ENCODE results near the gene OR6F1. TPM values are rescaled to one million over a fixed set of nuclear protein-coding genes. Genes with fewer than 3 reads are reported as not detected.

OR6F1 gene
- polyA plus RNA-seq (2012; ENCODE audit: insufficient read length, low read depth) = not detected

DNA sequence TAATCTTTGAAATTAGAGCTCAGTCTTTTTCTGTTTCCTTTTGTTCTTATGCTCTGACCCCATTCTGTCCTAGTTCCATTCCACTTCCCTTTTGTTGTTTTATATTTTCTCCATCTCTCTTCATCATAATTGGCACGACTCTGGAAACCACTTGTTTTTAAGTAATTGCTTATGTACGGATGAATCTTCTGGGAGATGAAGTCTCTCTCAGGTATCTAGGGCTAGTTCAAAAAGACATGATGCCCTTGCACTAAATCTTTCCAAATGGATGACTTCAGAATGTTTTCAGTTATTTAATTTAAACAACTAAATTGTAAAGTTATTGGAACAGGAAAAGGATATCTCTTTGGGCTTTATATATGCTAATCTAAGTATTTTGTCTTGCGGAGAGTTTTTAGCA is at the start of gene OR6F1:
Gene OR6F1 (minus strand): TSS at position 101 of the 400 bp plus-strand sequence. CDS start 3,891 bp downstream, outside the sequence.
- TF ChIP-seq SIN3A (IDR thresholded peaks at IDR 0.05; ENCODE audit: borderline replicate concordance, insufficient read depth, low read length) = no peak
- TF ChIP-seq FOXP2 (optimal IDR thresholded peaks at IDR 0.05; ENCODE audit: borderline replicate concordance, extremely low read depth, extremely low read length, insufficient read depth) = no peak
- TF ChIP-seq, protein P1, sequence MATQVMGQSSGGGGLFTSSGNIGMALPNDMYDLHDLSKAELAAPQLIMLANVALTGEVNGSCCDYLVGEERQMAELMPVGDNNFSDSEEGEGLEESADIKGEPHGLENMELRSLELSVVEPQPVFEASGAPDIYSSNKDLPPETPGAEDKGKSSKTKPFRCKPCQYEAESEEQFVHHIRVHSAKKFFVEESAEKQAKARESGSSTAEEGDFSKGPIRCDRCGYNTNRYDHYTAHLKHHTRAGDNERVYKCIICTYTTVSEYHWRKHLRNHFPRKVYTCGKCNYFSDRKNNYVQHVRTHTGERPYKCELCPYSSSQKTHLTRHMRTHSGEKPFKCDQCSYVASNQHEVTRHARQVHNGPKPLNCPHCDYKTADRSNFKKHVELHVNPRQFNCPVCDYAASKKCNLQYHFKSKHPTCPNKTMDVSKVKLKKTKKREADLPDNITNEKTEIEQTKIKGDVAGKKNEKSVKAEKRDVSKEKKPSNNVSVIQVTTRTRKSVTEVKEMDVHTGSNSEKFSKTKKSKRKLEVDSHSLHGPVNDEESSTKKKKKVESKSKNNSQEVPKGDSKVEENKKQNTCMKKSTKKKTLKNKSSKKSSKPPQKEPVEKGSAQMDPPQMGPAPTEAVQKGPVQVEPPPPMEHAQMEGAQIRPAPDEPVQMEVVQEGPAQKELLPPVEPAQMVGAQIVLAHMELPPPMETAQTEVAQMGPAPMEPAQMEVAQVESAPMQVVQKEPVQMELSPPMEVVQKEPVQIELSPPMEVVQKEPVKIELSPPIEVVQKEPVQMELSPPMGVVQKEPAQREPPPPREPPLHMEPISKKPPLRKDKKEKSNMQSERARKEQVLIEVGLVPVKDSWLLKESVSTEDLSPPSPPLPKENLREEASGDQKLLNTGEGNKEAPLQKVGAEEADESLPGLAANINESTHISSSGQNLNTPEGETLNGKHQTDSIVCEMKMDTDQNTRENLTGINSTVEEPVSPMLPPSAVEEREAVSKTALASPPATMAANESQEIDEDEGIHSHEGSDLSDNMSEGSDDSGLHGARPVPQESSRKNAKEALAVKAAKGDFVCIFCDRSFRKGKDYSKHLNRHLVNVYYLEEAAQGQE (IDR thresholded peaks at IDR 0.05; ENCODE audit: insufficient read depth in 1 of 2, low read depth in 2 of 2, low read length in 2 of 2) = no peak
- TF ChIP-seq POLR2AphosphoS5 (IDR thresholded peaks at IDR 0.05; ENCODE audit: low read depth, low read length) = no peak
- no peak for TF ChIP-seq TAF1 (IDR thresholded peaks at IDR 0.05; ENCODE audit: borderline replicate concordance, insufficient read depth, low read length)

DNA sequence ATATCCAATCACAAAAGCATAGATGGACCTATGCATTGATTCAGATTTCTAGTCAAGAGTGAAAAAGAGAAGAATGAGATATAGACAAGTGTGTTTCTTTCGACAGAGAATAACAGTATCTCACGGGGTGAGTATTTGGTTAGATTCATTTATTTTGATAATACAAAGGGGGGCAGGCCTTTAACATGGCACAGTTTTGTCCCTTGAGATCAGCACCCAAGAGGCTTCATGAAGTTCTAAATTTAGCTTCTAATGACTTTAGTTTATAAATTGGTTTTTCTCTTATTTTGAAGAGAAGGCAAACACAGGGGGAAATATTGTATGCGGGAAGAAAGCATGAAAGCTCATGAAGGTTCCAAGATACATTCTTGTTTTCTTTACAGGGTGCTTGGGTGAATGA is 44.0 kb upstream of the OR6F1 start, which contains the start of gene OR1C1:
Gene OR1C1 (minus strand): TSS at position 101 of the 400 bp plus-strand sequence. CDS start 2,150 bp downstream, outside the sequence.
- no peak for TF ChIP-seq FOXP2 (optimal IDR thresholded peaks at IDR 0.05; ENCODE audit: borderline replicate concordance, extremely low read depth, extremely low read length, insufficient read depth)
- no peak for TF ChIP-seq TAF1 (IDR thresholded peaks at IDR 0.05; ENCODE audit: borderline replicate concordance, insufficient read depth, low read length)
- no peak for TF ChIP-seq SIN3A (IDR thresholded peaks at IDR 0.05; ENCODE audit: borderline replicate concordance, insufficient read depth, low read length)
- no peak for TF ChIP-seq POLR2AphosphoS5 (IDR thresholded peaks at IDR 0.05; ENCODE audit: low read depth, low read length)
- TF ChIP-seq, protein P1 (IDR thresholded peaks at IDR 0.05; ENCODE audit: insufficient read depth in 1 of 2, low read depth in 2 of 2, low read length in 2 of 2) = no peak

DNA sequence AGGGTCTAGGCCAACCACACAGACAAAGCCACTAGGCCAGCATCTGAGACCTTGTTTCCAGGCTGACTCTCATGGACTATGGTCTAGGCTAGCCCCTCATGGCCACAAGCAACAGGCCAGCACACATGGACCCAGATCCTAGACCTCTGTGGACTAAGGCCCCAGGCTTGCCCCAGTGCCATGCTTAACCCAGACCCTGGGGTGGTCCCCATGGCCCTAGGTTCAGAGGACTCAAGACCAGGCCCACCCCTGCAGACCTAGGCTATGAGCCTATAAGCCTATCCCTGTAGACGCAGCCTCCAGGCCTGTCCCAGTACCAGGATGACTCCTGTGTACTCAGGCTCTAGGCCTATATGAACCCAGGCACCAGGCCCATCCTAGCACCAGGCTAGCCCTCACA is 33.4 kb upstream of the OR6F1 start:
- TF ChIP-seq SIN3A (IDR thresholded peaks at IDR 0.05; ENCODE audit: borderline replicate concordance, insufficient read depth, low read length) (no peak), POLR2AphosphoS5 (IDR thresholded peaks at IDR 0.05; ENCODE audit: low read depth, low read length) (no peak), FOXP2 (optimal IDR thresholded peaks at IDR 0.05; ENCODE audit: borderline replicate concordance, extremely low read depth, extremely low read length, insufficient read depth) (no peak), TAF1 (IDR thresholded peaks at IDR 0.05; ENCODE audit: borderline replicate concordance, insufficient read depth, low read length) (no peak)

DNA sequence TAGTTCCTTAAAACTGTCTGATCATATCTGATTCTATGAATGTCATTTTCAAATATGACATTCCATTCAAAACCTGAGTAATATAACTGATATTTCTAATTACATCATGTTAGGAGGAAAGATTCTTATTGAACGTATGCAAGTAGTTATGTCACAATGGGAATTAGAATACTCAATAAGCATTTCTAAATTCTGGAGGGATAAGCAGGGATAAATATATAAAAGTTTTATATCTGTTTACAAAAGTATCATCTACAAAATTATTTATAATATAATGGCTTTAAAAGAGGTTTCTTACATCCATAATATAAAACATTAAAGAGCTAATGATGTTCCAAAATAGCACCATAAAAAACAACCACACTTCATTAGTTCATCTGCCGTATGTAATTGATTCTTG is 31.6 kb upstream of the OR6F1 start, which contains the start of gene OR14A2:
Gene OR14A2 (minus strand): TSS at position 101 of the 400 bp plus-strand sequence.
- TF ChIP-seq FOXP2 (optimal IDR thresholded peaks at IDR 0.05; ENCODE audit: borderline replicate concordance, extremely low read depth, extremely low read length, insufficient read depth) = no peak
- TF ChIP-seq, protein P1 (IDR thresholded peaks at IDR 0.05; ENCODE audit: insufficient read depth in 1 of 2, low read depth in 2 of 2, low read length in 2 of 2) = no peak

DNA sequence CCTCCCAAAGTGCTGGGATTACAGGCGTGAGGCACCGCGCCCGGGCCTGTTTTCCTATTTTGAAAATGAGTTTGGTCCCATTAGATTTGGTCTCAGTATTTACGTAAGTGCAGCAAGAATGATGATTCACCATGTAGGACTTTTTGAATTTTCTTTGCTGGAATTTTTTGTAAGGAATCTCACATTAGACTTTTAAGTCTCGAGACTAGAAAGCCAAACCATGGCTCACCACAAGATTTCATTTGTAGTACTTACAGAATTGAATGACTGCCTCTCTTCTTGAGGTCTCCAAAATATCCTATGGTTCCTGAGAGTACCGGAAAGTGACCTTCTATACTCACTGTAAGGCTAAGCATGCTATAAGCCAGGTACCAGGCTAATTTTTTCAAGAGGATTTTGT is 31.2 kb upstream of the OR6F1 start:
- TF ChIP-seq POLR2AphosphoS5 (IDR thresholded peaks at IDR 0.05; ENCODE audit: low read depth, low read length) = no peak
- TF ChIP-seq SIN3A (IDR thresholded peaks at IDR 0.05; ENCODE audit: borderline replicate concordance, insufficient read depth, low read length) = no peak
- TF ChIP-seq TAF1 (IDR thresholded peaks at IDR 0.05; ENCODE audit: borderline replicate concordance, insufficient read depth, low read length) = no peak
- TF ChIP-seq FOXP2 (optimal IDR thresholded peaks at IDR 0.05; ENCODE audit: borderline replicate concordance, extremely low read depth, extremely low read length, insufficient read depth) = no peak
- TF ChIP-seq, protein P1 (IDR thresholded peaks at IDR 0.05; ENCODE audit: insufficient read depth in 1 of 2, low read depth in 2 of 2, low read length in 2 of 2) = no peak

All from PFSK-1 (cell line).